Smooth muscle cell (in vitro differentiated cells): ENCODE measurements around the gene TAGLN2. TPM values are rescaled to one million over a fixed set of nuclear protein-coding genes. Genes with fewer than 3 reads are reported as not detected.

Experiments
- DNase-seq: peaks from one replicate; lab custom pipeline; 2025; ENCODE audit not compliant: unreplicated experiment; lab: John Stamatoyannopoulos, UW
- H2AFZ ChIP-seq: fragments of 200-600 bp; sonication (generic); 2 replicates; pipeline ENCODE4 v1.6.0; 2016; ENCODE audit warnings: antibody characterized with exemption, low read depth, mild to moderate bottlenecking
- H3F3A ChIP-seq: fragments of 200-600 bp; sonication (generic); 2 replicates; pipeline ENCODE4 v1.6.0; 2017; ENCODE audit warnings: antibody characterized with exemption, low read depth
- H3K27ac ChIP-seq: fragments of 200-600 bp; sonication (generic); 2 replicates; pipeline ENCODE4 v1.5.1; 2016; ENCODE audit warnings: low read depth, mild to moderate bottlenecking
- H3K27me3 ChIP-seq: fragments of 200-600 bp; sonication (generic); 2 replicates; pipeline ENCODE4 v1.6.1; 2016; ENCODE audit warnings: low read depth, mild to moderate bottlenecking
- H3K36me3 ChIP-seq: fragments of 200-600 bp; sonication (generic); 2 replicates; pipeline ENCODE4 v1.5.1; 2016; ENCODE audit warnings: low read depth
- H3K4me1 ChIP-seq: fragments of 200-600 bp; sonication (generic); 2 replicates; pipeline ENCODE4 v1.5.1; 2016; ENCODE audit warnings: low read depth
- H3K4me2 ChIP-seq: fragments of 200-600 bp; sonication (generic); 2 replicates; pipeline ENCODE4 v1.6.0; 2016; ENCODE audit warnings: mild to moderate bottlenecking
- H3K4me3 ChIP-seq: fragments of 200-600 bp; sonication (generic); 2 replicates; pipeline ENCODE4 v1.5.1; 2016; ENCODE audit warnings: mild to moderate bottlenecking
- H3K79me2 ChIP-seq: fragments of 200-600 bp; sonication (generic); 2 replicates; pipeline ENCODE4 v1.6.0; 2016; ENCODE audit warnings: low read depth, mild to moderate bottlenecking
- H3K9ac ChIP-seq: fragments of 200-600 bp; sonication (generic); 2 replicates; pipeline ENCODE4 v1.6.0; 2016; ENCODE audit warnings: low read depth
- H3K9me3 ChIP-seq: fragments of 200-600 bp; sonication (generic); replicated peaks from 2 replicates; pipeline ENCODE4 v1.5.1; 2016; ENCODE audit warnings: low read depth
- H4K20me1 ChIP-seq: fragments of 200-600 bp; sonication (generic); 2 replicates; pipeline ENCODE4 v1.6.0; 2016; ENCODE audit warnings: low read depth
- WGBS: methylation state at CpG from one replicate; pipeline ENCODE4 v1.1.7; 2016; ENCODE audit warnings: low lambda C conversion rate; 5-methylcytosine and 5-hydroxymethylcytosine counted together
- polyA plus RNA-seq: library from polyadenylated mRNA; unstranded; fragments of >200 nt; fragmentation: Nextera tagmentation; extraction: Ambion mirVana; gene quantifications from 2 replicates; pipeline ENCODE4 v1.2.1, GENCODE V29; 2016
- total RNA-seq: library from RNA; depleted of rRNA; stranded (reverse); fragments of >200 nt; gene quantifications from 2 replicates; pipeline ENCODE4 v1.2.3, GENCODE V29; 2014
- TF ChIP-seq, protein P1 (sequence below): fragments of 200-600 bp; sonication (generic); IDR thresholded peaks from 2 replicates; pipeline ENCODE4 v1.5.1; 2017; ENCODE audit warnings: borderline replicate concordance, mild to moderate bottlenecking, antibody characterized with exemption; ENCODE audit not compliant: insufficient read depth, poor library complexity, severe bottlenecking

Gene TAGLN2
- total and polyA plus RNA-seq, 2 experiments from 2014 or later, result 408 to 1,005 TPM

DNA sequence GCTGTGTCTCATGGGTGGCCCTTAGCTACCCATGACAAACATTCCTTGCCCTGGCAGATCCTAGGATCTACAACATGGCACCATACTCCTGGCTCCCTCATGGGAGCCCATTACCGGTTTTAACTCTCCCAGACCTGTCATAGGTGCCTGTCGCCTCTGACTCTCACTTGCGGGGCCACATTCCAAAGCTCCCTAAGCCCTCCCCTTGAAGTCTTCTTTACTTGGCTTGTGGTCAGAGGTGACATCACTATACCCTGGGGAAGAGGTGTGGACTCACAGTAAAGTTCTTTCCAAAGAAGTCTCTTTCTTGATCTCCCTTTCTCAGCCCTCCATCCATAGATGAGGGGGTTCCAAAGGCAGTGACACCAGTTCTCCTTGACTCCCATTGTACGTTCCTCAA lies 34.1 kb upstream of the TAGLN2 start:
- TF ChIP-seq, protein P1, sequence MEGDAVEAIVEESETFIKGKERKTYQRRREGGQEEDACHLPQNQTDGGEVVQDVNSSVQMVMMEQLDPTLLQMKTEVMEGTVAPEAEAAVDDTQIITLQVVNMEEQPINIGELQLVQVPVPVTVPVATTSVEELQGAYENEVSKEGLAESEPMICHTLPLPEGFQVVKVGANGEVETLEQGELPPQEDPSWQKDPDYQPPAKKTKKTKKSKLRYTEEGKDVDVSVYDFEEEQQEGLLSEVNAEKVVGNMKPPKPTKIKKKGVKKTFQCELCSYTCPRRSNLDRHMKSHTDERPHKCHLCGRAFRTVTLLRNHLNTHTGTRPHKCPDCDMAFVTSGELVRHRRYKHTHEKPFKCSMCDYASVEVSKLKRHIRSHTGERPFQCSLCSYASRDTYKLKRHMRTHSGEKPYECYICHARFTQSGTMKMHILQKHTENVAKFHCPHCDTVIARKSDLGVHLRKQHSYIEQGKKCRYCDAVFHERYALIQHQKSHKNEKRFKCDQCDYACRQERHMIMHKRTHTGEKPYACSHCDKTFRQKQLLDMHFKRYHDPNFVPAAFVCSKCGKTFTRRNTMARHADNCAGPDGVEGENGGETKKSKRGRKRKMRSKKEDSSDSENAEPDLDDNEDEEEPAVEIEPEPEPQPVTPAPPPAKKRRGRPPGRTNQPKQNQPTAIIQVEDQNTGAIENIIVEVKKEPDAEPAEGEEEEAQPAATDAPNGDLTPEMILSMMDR, result no peak
- 45% methylated on average over 4 of the region's 4 CpGs for WGBS
- no peak overlapping the region for H3K4me3 ChIP-seq
- H3K79me2 ChIP-seq, result no peaks in the 10 kb centered on the region
- H3K9ac ChIP-seq, result no peak overlapping the region
- no peak overlapping the region for H3K4me2 ChIP-seq
- no peak for DNase-seq
- H3K9me3 ChIP-seq, result no peaks in the 10 kb centered on the region
- no peak overlapping the region for H3K27ac ChIP-seq
- no peaks in the 10 kb centered on the region for H3F3A ChIP-seq
- H4K20me1 ChIP-seq, result no peaks in the 10 kb centered on the region
- no peak overlapping the region for H2AFZ ChIP-seq
- H3K27me3 ChIP-seq, result no peaks in the 10 kb centered on the region
- no peaks in the 10 kb centered on the region for H3K36me3 ChIP-seq
- H3K4me1 ChIP-seq, result no peaks in the 10 kb centered on the region

DNA sequence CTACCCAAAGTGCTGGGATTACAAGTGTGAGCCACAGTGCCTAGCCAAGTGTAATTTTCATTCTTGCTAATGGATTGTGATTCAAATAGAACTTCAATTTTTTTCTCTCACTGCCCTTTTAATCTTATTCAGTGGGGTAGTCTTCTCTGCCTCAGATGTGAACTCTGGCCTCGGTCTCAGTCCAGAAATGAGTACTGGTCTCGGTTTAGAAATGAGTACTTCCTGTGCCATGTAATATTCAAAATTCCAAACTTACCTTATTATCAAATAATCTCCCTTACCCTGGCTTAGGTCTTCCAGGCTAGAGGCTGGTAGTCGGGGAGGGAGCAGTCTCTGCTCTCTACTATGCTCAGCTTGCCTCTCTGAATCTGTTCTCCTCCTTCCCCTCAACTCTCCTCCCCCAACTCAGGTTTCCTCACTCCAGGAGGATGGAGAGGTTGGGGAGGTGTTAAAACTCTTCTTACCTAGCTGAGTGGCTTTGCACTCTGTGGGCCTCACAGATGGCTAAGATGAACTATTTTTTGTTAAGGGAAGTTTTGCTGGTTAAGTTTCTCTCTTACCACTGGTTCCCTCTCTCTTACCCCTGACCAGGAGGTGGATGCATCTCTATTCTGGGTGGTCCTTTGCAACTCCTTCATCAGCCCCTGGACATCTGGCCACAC lies 33.5 kb upstream of the TAGLN2 start:
- H3K36me3 ChIP-seq, result no peaks in the 10 kb centered on the region
- H3K4me2 ChIP-seq, result no peak overlapping the region
- no peaks in the 10 kb centered on the region for H3K4me1 ChIP-seq
- H4K20me1 ChIP-seq, result no peaks in the 10 kb centered on the region
- 59% methylated on average over 3 of the region's 3 CpGs for WGBS
- no peak overlapping the region for H3K4me3 ChIP-seq
- no peaks in the 10 kb centered on the region for H3K9me3 ChIP-seq
- no peak overlapping the region for H3K9ac ChIP-seq
- no peak for DNase-seq
- TF ChIP-seq, protein P1, result no peak
- no peak overlapping the region for H2AFZ ChIP-seq
- H3K27ac ChIP-seq, result no peak overlapping the region
- no peaks in the 10 kb centered on the region for H3K27me3 ChIP-seq
- H3K79me2 ChIP-seq, result no peaks in the 10 kb centered on the region
- no peaks in the 10 kb centered on the region for H3F3A ChIP-seq

DNA sequence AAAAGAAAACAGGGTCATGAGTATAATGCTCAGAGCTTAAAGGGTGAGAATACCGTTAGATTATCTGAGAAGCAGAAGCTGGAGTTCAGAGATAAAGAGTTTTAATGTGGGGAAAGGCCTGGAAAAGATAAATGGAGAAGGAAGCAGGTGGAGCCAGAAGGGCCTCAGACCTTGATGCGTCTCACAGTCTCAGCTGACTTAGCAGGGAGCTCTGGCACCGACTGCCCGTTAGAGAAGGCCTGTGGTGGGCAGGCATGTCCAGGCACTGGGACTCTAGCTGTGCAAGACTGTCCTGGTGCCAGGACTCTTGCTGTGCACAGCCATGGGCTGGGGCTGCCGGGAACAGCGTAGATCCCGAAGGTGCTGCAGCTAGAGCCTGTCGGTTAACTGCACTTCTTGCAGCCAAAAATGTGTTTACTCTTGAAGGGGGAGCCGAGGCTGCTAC lies 32.5 kb upstream of the TAGLN2 start:
- 73% methylated on average over 9 of the region's 9 CpGs for WGBS
- Histone ChIP-seq H2AFZ (no peak overlapping the region), H3K79me2 (no peaks in the 10 kb centered on the region)

GRCh38 chr1:159955456-159955855 lies 30.1 kb upstream of the TAGLN2 start:
- no peak for DNase-seq
- Histone ChIP-seq H3K9me3 (no peaks in the 10 kb centered on the region), H2AFZ (no peak overlapping the region), H3K9ac (no peak overlapping the region), H3K4me2 (no peak overlapping the region), H3K79me2 (no peaks in the 10 kb centered on the region), H3K36me3 (no peaks in the 10 kb centered on the region), H3K27ac (no peak overlapping the region), H3F3A (no peaks in the 10 kb centered on the region), H3K4me3 (no peak overlapping the region), H3K4me1 (no peaks in the 10 kb centered on the region), H4K20me1 (no peaks in the 10 kb centered on the region), H3K27me3 (no peaks in the 10 kb centered on the region)
- WGBS, result 87% methylated on average over 3 of the region's 3 CpGs
- TF ChIP-seq, protein P1, result no peak

More for the DNA sequence above, 32.5 kb upstream of the TAGLN2 start:
- Histone ChIP-seq H3K9ac (no peak overlapping the region), H3K36me3 (no peaks in the 10 kb centered on the region), H3K27me3 (no peaks in the 10 kb centered on the region), H3K9me3 (no peaks in the 10 kb centered on the region), H3K4me1 (no peaks in the 10 kb centered on the region), H3K4me3 (no peak overlapping the region), H3K4me2 (no peak overlapping the region), H3F3A (no peaks in the 10 kb centered on the region), H4K20me1 (no peaks in the 10 kb centered on the region), H3K27ac (no peak overlapping the region)
- TF ChIP-seq, protein P1, result no peak
- DNase-seq, result no peak
